GM18499 (cell line): ENCODE data around the gene STOML1.

ENCODE experiments used
- ATAC-seq: cut with Tn5 transposase; IDR thresholded peaks from one replicate; pipeline ENCODE4 v1.9.1; 2021; ENCODE audit warnings: moderate number of reproducible peaks; ENCODE audit not compliant: insufficient read depth, unreplicated experiment

STOML1 gene

DNA sequence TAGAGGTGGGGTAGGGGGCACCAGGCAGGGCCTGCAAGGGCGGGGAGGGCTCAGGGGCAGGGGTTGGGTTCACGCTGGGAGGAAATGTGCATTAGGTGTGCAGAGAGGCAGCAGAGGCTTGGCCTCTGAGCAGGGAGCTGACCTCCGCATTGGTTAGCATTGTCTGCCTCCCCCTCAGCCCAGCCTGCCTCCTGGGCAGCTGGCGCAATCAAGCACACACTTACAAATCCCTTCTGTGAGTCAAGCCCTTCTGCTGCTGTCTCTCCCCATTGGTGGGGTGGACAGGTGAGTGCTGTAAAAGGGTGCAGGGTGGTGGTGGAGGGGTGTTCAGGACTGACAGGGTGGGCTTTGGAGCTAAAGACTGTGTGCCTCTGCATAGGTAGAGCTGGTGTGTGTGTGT, 56.5 kb downstream of the STOML1 start:
- no peak for ATAC-seq

DNA sequence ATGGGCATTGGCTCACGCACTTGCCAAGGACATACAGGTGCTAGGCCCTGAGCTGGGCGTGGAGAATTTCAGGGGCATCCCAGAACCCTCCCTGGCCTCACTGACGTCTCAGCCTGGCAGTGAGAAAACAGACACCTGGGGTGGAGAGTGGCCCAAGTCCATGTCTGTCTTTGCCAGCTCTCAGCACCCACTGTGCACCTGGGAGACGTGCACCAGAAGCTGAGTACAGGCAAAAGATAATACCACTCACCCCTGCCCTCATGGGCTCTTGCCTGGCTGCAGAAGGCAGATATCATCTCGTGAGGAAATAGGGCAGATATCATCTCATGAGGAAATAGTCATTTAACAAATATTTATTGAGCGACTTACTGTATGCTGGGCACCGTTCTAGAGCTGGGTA, 57.8 kb downstream of the STOML1 start:
- no peak for ATAC-seq

DNA sequence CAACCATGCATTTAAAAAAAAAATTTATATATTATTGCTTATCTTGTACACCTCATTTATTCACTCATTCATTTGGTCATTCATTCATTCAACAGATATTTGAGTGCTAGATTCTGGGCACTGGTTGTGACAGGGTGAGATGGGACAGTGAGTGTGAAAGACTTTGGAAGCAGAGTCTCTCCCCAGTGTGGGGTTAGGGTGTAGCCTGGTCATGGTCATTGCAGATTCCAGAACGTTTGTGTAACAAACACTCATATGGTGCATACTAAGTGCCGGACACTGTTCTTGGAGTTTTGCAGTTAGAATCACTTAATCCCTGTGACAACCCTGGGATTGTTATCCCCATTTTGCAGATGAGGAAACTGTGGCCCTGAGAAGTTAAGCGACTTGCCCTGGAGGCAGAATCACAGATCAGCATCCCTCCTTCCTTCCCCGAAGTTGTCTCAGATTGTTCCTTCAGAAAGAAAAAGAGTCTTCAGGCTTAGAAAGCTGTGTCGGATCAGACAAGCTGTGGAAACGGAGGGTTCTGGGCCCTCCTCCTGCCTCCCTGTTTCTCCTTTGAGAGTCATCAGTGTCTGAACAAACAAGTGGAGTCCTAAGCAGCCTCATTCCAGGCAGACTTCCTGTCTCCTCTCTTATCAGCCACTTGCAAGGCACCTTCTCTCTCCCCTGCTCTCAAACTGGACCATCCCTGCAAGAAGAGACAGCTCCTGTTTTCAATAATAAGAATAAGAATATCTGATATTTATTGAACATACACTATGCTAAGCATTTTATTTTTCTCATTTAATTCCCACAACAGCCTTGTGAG, 59.5 kb downstream of the STOML1 start:
- no peak for ATAC-seq

DNA sequence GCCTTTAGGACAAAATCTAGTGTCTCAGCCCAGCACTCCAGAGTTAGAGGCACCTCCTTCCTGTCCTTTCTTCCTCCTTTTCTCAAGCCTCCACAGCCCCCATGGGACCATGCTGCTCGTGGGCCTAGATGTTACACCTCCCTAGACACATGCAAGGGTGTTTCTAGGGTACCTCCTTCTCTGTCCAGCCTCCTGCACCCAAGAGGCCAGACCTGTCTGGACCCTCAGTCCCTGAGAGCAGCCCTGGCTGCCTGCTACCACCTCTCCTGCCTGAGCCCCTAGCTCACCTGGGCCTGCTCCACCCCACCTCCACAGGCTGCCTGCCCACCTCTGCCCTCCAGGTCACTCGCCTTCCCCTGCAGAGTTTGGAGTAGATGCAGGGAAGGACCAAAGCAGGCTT, 60.7 kb downstream of the STOML1 start:
- no peak for ATAC-seq

DNA sequence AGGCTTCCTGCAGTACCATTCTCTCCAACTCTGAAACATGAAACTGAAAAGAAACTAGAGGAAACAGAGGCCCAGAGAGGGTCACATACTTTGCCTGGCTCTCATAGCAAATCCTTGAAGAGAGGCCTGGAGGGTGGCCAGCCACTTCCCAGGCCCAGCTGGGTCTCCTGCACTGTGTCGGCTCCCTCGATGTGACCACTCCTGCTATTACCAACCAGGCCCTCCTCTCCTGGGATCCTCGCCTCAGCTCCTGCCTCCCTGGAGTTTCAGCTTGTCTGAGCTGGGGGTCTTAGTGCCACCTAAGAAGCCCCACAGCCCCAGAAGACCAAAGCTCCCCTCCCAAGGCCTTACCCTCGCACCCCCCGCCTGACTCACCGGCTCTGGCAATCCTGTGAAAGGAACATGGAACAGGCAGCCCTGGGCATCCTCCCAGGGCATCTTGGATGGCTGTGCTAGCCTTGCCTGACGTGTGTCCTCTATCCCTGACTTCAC, 61.3 kb downstream of the STOML1 start:
- no peak for ATAC-seq

DNA sequence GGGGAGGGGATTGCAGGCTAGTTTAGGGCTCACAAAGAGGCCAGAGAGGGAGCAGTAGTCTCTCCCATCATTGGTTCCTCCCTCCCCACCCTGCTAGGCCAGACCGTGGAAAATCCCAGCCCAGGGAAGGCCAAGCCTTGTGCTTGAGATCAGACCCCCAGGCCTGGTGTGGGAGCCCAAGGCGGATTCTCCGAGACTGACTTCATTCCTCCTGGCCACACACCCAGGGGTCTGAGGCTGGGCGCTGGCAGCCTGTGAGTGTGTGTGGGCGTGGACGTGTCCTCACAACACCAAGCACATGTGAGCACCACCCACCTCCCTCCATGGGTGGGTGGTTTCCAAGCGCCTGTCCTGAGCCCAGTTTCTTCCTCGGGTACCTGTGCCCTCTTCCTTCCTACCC, 61.7 kb downstream of the STOML1 start:
- no peak for ATAC-seq

DNA sequence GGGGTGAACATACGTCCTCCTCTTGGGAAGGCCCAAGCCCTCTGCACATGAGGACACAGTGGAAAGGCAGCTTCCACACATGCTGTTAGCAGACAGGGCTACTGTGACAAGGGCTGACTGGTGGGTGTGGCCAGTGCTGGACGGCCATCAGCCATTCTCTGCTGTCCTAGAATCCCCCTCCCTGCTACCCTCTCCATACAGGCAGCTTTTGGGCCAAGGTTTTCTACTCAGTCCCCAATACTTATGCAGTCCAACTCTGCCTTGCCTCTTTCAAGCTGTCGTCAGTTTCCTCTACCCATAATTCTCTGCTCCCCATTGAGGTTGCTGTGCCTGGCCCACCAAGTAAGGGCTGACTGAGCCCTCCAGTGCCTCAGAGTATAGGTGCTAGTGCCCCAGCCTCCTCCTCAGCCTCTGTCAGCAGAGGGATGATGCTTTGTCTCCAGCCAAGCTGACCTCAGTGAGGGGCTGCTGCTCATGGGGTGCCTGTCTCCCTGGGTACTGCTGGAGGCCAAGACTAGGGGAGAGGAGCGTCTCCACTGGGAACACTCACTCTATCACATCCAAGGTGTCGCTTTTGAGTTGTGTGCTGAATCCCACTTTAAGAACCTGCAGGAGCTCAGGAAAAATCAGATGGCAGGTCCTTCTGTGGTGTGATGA, 63.0 kb downstream of the STOML1 start:
- no peak for ATAC-seq
